GM18951 (cell line): ENCODE measurements around the gene RABGAP1L.
"Not testable (repeated sequence)": the region's sequence is repeated elsewhere in the genome, so short reads cannot be mapped to it uniquely, and the experiment has no call there.

Source experiments
- POLR2A ChIP-seq: IDR thresholded peaks from 4 replicates; pipeline ENCODE4 v1.6.1; 2011; ENCODE audit warnings: mild to moderate bottlenecking; ENCODE audit not compliant: insufficient read length, insufficient read depth; ENCODE audit errors: extremely low read depth
- in situ Hi-C: fragments of 300-500 bp; cut with MboI; formaldehyde crosslinking; loops from one replicate; pipeline ENCODE4 v1.12.0; 2022; ENCODE audit warnings: low sequenced_read_pairs, mixed read lengths, inconsistent platforms; ENCODE audit not compliant: unreplicated experiment

RABGAP1L gene

DNA sequence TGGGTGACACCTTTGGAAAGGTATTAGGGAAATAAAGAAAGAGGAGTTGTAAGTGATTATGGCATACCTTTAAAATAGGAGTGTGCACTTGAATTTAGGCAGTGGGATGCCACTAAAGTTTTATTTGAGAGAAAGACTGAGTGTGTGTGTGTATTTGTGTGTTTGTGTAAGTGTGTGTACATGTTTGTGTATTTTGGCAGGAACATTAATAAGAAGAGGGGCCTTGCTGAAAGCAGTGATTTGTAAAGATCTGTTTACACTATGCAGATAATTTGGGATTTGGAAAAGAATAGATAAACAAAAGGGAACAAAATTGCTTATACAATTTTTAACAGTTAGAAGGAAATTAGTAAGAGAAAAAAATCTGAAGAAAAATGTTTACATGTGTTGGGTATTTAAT is 409.2 kb downstream of the RABGAP1L start:
- no peak for TF ChIP-seq POLR2A
- in situ Hi-C loops = no loop called here

DNA sequence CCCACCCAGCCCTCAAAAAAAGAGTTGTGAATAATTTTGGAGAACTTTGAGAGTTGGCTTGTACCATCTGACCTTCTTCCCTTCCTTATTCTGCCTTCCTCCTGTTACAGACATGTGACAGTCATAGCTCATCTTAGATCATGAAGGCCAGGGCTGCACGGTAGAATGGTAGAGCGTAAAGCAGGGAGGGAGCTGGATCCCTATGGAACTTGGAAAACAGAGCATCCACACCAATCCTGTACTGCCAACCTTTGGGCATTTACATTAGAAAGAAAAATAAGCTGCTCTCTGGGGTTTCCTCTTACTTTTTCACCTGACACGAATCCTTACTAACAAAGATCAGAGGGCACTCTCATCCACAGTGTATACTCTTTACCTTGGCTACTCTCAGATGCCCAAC is 409.9 kb downstream of the RABGAP1L start:
- no peak for TF ChIP-seq POLR2A
- in situ Hi-C loops = no loop called here

DNA sequence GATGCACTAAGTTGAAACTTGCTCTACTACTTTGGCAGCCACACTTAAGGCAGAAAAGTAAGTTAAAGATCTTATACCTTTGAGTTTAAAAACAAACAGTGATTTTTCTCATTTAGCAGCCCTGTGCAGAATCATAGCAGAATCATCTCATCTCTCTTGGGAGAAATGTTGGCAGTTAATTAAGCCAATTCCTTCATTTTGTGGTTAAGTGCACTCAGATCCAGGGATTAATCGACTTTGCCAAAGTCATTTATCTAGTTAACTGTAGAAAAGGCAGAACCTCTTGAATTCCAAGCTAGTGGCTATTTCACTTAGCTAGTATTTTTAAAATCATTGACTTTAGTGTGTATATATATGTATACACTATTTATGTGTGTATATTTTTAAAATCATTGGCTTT is 413.5 kb downstream of the RABGAP1L start:
- TF ChIP-seq POLR2A = no peak
- in situ Hi-C loops = no loop called here

DNA sequence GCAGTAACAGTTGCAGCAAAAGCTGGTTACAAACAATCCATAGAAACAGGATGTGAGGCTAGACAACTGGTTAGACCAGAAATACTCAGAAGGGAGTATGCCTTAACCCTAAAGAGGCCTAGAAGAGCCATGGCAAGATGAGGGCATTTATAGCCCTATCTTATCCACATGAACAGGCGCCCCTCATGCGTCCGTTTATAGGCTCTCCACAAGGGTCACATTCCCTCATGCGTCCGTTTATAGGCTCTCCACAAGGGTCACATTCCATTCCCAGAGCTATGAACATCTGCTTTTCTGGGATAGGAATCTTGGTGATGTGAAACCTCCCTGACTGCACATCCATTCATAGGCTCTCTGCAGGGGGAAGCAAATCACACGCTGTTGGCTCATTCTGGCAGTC is 416.8 kb downstream of the RABGAP1L start:
- in situ Hi-C loops = not testable (repeated sequence)

DNA sequence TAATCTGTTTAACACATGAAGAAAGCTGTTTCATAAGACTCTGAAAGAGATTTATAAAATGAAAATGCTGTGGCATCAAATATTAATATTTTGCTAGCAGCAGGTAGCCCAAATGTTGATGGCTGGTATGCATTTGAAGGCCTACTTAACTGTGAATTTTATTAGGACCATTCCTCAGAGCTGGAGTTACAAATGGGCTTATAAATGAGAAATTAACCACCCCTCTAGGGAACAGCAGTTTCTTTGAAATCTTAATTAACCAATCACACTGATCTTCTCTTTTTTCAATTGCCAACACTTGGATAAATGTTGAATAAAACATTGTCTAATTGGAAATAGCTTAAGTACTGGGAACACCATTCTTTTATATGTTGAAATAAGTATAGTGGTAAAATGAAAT is 418.4 kb downstream of the RABGAP1L start:
- in situ Hi-C loops = no loop called here
- TF ChIP-seq POLR2A = no peak

DNA sequence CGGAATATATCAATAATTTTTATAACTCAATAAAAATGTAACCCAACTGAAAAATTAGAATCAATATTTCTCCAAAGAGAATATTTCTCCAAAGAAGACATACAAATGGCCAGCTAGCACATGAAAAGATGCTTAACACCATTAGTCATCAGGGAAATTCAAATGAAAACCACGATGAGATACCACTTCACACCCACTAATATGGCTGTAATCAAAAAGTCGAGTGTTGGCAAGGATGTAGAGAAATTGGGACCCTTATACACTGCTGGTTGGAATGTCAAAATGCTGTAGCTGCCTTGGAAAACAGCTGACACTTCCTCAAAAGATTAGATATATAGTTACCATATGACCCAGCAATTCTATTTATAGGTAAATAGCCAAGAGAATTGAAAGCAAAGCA is 421.5 kb downstream of the RABGAP1L start:
- no peak for TF ChIP-seq POLR2A
- in situ Hi-C loops = no loop called here

DNA sequence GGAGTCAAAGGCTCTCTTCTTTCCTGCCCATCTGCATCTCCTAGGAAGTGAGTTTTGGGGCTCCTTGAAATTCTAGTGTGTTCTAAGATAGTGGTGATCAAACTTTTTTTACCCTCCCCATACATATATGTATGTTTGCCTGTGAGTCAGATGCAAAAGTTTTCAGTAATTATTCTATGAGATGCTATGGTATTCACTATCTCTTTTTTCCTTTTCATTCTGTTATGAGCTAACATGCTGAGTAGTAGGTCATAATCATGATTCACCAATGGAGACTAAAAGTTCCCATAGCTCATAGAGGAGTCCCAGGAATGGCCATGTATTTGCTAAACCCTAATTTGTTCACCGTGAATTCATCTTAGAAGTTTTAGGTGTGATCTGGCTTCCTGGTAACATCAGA is 424.0 kb downstream of the RABGAP1L start:
- in situ Hi-C loops = no loop called here
- TF ChIP-seq POLR2A = no peak

GRCh38 chr1:174584071-174584470 is 424.8 kb downstream of the RABGAP1L start:
- no peak for TF ChIP-seq POLR2A
- in situ Hi-C loops = no loop called here

GRCh38 chr1:174588618-174589017 is 429.3 kb downstream of the RABGAP1L start:
- in situ Hi-C loops = not testable (repeated sequence)

DNA sequence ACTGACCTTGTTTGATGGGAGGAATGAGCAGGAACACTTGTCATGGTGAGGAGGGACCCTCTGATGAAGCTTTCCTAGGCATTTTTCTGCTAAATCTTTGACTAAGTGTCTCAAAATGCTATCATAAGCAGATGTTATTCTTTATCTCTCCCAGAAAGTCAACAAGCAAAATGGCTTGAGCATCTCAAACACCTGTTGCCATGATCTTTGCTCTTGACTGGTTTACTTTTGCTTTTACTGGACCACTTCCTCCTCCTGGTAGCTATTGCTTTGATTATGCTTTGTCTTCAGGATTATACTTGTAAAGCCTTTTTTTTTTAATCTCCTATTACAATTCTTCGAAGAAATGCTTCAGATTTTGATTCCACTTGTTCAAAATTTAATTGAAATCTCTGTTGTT is 445.9 kb downstream of the RABGAP1L start:
- no peak for TF ChIP-seq POLR2A
- in situ Hi-C loops = no loop called here

GRCh38 chr1:174606471-174606870 is 447.2 kb downstream of the RABGAP1L start:
- in situ Hi-C loops = no loop called here
- no peak for TF ChIP-seq POLR2A

GRCh38 chr1:174617905-174618304 is 458.6 kb downstream of the RABGAP1L start:
- in situ Hi-C loops = not testable (repeated sequence)

GRCh38 chr1:174623324-174624035 is 464.2 kb downstream of the RABGAP1L start:
- in situ Hi-C loops = no loop called here
- no peak for TF ChIP-seq POLR2A

DNA sequence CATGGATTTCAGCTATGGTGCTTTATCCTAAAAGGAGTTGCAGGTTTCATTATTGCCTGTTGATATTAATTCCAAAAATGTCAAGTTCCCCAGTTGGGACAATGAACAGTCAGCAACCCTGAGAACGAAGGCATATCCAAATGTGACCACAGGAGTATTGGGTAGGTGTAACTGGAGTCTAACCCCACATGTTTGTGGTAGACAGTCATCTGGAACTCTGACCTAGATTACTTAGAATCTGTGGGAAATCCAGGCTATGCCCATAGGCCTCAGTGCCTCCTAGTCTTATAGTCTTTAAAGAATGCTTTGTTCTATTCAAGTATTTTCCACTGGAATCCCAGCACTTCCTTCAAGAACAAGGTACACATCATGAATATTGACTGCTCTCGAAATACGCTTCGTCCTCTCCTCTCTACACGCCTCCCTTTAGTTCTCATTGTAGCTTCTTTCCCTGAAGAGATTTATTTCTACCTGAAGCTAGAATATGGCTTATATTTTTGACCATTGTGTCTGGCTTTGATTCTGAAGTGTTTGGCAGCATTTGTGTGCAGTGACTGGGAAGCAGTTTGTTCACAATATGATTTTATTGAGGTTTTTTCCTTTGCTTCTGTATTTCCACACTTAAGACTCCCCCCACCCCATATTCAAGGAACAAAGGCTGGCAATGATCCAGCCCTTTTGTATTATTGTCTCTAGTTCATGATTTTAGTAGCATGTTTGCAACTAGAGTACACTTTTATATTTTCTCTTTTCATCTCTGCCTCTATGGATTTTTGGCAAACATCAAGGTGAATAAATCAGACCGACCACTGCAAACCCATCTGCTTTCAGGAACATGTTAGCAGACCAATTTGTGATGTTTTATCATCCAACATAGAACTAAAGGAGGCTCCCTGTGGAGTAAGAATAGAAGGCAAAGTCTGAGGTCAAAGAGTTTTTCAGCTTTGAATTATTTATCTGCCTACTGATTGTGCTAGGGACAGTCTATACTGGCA is 467.0 kb downstream of the RABGAP1L start:
- in situ Hi-C loops = no loop called here
- TF ChIP-seq POLR2A = no peak
